Left hindlimb (tissue), 1 donor: ENCODE measurements around the gene CNNM4.

ENCODE experiments used
- DNase-seq: peaks from one replicate; pipeline ENCODE4 v3.0.0-alpha.2; 2018

CNNM4 gene

DNA sequence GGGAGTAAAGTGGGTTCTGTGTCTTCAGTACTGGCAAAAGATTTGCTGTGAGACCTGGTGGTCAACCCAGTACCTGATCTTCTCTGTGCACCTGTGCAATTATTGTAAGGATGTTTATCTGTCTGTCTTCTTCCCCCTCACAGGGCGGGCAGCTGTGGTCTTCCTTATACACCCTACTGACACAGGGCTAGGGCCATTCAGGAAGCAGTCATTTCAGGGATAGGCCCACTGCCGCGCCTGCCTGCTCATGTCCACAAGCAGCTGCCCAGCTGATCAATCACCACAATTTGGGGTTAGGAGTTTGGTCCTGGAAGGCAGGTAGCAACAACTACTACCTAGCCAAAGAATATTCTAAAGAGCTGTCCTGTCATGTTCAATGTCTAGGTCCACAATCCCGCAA lies 1.2 kb upstream of the CNNM4 start:
- DNase-seq = no peak

DNA sequence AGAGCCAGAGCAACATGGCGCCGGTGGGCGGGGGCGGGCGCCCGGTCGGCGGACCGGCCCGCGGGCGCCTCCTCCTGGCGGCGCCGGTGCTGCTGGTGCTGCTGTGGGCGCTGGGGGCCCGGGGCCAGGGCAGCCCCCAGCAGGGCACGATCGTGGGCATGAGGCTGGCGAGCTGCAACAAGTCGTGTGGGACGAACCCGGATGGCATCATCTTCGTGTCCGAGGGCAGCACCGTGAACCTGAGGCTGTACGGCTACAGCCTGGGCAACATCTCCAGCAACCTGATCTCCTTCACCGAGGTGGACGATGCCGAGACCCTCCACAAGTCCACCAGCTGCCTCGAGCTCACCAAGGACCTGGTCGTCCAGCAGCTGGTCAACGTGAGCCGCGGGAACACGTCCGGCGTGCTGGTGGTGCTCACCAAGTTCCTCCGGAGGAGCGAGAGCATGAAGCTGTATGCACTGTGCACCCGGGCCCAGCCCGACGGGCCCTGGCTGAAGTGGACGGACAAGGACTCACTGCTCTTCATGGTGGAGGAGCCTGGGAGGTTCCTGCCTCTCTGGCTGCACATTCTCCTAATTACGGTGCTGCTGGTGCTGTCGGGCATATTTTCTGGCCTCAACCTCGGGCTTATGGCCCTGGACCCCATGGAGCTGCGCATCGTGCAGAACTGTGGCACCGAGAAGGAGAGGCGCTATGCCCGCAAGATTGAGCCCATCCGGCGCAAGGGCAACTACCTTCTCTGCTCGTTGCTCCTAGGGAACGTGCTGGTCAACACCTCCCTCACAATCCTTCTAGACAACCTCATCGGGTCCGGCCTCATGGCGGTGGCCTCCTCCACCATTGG lies 507 bp downstream of the CNNM4 start:
- DNase-seq = no peak

DNA sequence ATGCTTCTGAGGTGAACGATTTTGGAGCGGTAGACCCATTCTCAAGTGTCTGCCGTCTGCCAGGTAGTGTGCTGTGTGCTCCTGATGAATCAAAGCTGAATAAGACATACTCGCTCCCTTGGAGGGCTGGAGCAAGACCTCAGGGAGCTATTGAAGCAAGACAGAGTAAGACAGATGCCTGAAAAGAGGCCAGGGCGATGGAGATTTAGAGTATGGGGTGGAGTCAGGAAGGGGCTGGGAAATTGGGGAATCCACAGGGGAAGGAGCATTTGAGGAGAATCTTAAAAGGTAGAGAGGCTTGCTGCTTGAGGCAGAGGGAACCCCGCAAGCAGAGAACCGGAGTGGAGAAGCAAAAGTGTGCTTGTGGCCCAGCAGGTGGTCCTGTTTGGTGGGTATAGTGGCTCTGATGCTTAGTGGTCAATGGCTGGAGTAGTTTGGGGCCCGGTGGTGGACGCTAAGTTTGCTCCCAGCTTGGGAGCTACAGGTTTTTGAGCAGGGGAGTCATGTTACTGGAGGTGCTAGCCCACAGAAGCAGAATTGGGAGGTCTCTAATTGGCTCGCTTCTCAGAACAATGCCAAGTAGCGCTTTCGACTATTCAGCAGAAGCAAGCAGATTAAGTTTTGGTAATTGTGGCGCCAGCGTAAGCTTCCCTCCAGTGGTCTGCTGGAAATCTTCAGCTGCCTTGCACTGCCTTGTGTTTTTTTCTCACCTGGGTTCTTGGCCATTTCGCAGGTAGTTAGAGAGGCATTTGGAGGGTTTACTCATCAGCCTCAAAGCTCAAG lies 2.0 kb downstream of the CNNM4 start:
- DNase-seq = no peak

DNA sequence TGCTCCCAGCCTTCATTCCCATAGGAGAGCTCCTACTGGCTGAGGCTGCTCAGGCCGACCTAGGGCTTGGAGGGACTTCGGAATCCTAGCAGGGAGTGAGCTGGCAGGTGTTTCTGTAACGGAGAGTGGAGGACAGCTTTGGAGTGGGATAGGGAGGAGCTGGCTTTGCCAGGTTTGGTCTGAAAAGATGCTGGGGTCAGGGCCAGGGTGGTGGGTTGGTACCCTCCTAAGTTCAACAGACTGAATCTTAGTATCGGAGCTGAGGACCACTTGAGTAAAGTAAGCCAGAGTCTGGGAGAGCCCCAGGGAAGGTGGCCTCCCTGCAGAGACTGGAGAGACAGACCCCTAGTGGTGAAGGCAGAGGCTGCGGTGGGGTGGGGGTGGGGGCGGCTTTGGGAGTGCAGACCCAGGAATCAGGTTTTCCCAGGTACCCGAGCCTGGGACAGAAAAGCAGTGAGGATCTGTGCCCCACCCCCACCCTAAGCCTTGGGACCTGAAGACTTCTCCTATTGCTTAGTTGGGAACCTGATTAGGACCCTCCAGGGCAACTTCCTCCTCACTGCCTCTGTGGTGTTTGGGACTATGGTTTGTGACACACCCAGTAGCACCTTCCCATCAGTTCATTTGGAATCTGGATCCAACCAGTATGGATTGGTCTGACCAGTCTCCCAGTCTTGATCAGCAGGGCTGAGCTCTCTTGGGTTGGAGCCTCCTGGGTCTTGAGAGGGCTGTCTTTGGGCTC lies 3.0 kb downstream of the CNNM4 start:
- no peak for DNase-seq

DNA sequence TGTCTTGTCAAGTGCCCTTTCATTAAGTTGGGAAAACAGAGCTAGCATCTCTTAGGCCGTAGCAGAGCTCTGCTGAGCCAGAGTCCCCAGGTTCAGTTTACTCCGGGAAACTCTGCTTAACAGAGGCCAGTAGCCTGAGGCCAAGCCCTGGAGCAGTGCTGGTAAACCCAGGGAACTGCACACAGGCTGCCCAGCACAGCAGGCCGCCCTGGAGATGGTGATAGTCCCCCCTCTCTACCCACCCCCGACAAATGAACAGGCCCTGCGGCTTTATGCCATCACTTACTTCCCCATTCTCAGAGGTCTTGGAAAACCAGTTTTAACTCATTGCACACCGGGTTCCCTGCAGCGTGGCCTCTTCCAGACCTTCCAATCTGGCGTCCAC lies 3.5 kb downstream of the CNNM4 start:
- DNase-seq = no peak

DNA sequence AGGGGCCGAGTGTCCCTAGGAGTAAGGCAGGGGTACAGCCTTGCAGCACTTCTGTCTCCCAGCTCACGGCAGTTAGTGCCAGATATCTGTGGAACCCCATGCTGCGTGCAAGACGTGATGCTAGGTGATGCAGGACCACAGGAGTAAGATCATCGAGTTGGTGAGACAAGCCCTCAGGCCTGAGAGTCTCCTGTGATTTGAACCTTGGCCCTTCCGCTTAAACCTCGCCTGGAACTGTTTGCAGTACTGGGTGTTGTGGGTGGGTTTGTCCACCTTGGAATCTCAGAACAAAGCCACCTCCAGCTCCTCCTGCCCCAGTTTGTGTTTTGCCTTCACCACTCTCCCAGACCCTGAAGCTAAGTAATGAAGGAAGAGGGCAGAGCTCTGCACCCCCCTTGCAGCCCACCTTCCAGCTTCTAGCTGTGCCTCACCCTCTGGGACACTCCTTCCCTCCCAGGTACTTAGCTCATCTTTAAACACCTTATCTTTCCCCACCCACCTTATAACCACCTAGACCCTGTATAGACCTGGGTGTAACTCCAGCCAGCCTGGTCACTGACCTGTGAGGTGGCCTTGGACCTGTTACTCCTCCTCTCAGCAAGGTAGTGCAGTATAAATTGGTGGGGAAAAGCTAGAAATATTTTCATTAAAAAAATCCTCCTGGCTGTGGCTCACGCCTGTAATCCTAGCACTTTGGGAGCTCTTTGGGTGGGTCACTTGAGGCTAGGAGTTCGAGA lies 6.6 kb downstream of the CNNM4 start:
- no peak for DNase-seq

DNA sequence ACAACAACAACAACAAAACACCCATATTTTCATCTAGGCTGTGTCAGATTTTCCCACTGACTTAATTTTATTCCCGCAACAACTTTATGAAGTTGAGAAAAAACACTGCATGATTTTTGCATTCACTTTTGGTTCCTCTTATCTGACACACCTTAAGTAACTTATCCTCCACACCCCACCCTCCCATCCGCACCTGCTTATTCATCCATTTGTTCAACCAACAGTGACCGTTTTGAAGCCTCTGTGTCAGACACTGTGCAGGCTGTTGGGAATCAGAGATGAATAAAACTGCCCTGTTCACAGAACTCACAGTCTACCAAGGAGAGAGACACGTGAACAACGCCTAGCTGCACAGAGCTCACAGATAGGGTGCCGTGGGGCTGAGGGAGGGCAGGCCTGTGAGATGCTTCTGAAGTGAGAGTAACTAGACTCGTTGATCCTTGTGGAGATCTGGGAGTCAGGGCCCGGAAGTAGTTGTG lies 7.4 kb downstream of the CNNM4 start:
- DNase-seq = no peak

DNA sequence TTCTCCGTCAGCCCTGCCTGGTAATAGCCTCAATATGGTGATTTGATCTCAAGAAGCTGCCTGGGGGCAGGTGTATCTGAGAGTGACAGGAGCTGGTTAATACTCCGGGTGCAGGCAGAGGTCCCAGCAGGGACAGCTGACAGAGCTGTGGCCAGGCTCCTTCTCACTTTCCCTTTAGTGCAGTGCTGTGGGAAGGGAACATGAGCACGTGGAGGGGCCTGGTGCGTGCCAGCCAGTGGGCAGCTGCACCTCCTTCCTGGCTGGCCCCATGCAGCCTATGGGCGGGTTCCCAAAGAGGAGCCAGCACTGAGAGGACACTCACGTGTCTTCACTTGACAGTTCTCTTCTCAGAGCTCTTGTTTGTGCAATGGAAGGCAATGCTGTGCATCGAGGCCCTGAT lies 9.1 kb downstream of the CNNM4 start:
- DNase-seq = peak; percentile 70

DNA sequence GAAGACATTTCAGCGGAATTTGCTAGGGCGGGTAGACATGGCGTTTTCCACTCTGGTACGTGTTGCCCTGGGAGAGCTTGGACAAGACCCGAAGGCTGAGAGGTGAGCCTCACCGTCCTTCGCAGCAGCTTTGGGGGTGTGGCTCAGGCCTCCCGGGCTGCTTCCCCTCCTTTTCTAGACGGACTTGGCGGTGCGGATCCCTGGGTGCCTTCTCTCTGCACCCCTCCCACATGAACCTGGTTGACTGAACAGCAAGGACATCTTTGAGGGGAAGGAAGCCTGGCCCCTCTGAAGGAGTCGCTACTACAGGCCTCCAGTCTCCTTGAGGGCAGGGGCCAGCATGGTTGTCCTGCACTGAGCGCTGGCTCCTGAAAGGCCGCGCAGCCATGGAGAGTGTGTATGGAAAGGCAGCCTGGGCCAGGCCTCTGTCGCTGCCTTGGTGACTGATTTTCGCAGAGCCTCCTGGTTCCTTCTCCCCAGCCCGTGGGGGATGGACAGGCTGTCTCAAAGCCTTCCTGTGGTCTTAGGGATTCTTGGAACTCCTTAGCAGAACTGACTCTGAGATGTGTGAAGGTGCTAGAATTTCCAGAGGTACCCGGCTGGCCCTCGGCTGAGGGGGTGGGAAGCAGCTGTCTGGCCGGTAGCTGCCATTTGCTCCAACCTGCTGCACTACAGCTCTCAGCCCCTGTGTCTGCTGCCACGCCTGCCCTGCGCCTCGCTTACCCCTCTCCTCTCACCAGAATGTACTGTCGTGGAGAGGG lies 9.9 kb downstream of the CNNM4 start:
- DNase-seq = no peak

DNA sequence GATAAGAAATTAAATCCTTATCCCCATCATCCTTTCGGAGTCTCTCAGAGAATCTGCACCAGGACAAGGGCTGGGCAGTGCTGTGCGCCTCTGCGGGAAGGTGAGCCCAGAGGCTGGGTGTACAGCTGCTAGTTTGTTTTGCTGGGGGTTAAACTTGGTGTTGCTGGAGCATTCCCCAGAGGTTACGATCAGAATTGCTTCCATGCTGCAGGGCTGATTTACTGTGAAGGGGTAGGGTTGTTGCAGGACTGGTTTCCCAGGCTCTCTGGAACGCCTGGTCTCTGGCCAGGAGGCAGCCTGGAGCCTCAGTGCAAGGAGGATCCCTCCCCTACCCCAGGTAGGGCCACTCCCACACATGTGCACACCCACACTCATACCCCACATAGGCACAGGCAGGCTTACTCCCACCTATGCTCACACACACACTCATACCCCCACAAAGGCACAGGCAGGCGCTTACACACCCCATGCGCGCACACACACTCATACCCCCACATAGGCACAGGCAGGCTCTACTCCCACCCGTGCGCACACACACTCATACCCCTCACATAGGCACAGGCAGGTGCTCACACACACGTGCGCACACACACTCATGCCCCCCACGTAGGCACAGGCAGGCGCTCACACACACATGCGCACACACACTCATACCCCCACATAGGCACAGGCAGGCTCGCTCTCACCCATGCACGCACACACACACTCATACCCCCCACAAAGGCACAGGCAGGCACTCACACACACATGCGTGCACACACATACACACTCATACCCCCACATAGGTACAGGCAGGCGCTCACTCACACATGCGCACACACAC lies 11.3 kb downstream of the CNNM4 start:
- DNase-seq = no peak

DNA sequence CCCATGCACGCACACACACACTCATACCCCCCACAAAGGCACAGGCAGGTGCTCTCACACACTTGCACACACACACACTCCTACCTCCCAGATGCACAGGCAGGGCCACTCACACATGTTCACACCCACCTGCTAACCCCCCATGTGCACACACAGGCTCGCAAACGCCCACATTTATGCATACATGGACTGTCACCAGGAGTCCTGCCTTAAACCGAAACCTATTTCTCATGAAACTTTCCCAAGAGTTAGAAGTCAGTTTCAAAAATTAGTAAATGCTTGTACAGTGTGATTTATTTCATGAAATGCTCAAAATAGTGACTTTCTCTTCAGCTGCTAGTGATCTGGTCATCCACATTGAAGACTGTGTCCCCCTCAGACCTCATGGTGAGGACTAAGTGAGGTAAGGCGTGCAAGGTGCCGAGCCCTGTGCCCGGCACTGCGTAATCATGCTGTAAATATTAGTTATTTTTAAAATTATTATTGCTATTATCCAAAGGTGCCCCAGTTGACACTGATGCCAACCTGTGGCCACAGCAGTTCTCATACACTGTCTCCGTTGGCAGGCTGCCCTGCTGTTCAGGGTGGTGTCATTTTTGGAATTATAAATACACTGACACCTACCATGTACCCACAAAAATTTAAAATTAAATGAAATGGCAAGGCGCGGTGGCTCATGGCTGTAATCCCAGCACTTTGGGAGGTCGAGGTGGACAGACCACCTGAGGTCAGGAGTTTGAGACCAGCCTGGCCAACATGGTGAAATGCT lies 12.4 kb downstream of the CNNM4 start:
- no peak for DNase-seq

DNA sequence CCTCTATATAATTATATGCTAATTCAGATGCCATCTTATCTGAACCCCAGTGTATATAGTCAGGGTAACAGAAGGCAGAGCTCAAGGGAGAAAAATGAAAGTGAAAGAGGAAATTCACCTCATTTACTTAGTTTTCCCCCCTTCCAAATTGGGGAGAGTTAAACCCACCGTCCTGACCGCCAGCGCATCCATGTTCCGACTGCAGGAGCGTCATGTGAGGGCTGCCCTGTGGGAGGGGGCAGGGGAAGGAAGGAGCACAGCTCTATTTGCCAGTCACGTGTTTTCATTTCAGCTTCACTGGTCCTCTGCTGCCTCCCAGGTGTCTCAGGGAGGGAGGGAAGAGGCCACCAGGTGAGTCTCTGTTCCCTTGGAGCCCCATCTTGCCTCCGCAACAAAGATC lies 13.2 kb downstream of the CNNM4 start:
- no peak for DNase-seq

DNA sequence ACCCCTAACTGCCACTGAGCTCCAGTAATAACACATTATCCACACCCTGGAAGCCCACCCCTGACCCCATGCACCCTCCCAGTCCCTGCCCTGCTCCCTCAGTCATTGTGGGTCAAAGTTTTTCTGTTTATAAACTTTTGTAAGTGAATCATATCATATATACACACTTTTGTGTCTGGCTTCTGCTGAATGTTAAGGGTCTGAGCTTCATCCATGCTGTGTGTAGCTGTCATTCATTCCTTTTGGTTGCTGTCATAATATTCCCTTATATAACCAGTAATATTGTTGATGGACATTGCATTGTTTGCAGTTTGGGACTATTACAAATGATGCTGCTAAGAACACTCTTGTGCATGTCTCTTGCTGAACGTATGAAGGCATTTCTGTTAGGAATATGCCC lies 14.5 kb downstream of the CNNM4 start:
- DNase-seq = no peak

DNA sequence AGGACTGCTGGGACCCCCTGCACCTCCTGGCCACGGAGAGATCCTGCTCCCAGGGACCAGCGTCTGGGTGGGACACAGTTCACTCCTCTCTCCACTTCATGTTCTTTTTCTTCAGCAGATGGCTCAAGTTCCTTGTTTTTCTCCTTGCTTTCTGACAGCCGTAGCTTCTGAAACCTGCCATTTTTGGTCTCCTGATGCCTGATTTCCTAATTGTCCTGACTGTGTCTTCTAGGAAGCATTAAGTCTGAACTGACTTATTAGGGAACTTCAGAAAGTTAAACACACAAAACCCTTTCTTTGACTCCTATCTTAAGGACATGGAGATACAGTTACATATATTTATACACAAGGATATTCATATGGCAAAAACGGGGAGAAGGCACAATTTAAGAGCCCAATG lies 22.7 kb downstream of the CNNM4 start:
- no peak for DNase-seq

DNA sequence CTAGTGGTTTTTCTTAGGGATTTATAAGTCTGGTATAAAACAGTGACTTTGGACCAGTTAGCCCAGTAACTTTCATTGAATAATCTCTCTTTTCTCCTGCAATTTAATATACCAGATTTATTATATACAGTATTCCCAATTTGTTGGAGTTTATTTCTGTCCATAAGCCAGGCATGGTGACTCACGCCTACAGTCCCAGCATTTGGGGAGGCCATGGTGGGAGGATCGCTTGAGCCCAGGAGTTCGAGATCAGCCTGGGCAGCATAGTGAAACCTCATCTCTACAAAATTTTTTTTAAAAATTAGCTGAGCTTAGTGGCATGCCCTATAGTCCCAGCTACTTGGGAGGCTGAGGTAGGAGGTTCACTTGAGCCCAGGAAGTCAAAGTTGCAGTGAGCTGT lies 26.7 kb downstream of the CNNM4 start:
- no peak for DNase-seq

DNA sequence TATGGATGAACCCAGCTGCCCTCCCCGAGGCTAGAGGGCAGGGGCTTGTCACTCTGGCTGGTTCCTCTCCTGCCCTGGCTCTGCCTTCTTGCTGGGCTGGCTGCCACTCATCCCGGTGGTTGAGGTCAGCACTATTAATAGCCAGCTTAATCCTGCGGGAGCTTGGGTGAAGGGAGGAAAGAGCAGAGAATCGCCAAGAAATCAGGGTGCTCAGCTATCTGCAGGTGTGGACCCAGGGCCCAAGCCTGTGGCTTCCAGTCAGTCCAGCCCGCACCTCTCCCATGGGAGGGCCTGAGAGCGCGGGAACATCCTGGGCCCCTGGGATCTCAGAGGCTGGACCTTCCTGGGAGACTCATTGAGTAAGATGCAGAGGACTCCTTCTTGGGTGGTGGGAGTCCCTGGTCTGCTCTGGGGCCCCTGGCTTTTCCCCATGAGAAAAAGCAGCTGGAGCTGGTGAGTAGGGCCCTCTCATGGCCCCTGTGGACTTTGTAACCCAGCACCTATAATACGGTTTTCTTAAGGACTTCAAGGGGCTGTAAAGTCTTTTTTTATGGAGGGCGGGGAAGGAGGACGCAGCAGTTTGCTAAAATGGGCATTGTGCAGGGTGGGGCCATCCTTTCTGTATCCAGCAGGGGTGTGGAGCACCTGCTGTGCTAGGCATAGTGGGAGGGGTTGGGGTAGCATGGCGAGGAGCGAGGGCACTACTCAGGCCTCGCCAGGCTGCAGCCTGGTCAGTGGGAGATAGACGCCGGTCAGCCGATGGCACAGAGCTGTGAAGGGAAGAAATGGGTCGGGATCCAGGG lies 27.9 kb downstream of the CNNM4 start:
- DNase-seq = peak; percentile 50

DNA sequence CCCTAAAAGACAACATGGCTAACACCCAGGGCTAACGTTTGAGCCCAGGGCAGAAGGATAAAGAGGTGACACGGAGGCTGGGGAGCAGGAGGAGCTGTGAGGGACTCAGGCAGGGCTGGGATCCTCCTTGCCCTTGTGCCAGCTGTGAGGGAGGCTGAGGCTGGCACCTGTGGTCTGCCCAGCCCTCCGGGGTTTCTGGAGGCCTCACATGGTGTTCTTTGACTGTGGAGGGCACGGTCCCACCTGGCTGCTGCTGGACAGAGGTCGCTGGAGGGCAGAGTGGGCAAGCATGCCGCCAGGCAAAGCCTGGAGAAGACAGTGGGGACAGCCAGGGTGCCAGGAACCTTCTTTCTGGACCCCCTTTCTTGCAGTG lies 28.5 kb downstream of the CNNM4 start:
- no peak for DNase-seq

DNA sequence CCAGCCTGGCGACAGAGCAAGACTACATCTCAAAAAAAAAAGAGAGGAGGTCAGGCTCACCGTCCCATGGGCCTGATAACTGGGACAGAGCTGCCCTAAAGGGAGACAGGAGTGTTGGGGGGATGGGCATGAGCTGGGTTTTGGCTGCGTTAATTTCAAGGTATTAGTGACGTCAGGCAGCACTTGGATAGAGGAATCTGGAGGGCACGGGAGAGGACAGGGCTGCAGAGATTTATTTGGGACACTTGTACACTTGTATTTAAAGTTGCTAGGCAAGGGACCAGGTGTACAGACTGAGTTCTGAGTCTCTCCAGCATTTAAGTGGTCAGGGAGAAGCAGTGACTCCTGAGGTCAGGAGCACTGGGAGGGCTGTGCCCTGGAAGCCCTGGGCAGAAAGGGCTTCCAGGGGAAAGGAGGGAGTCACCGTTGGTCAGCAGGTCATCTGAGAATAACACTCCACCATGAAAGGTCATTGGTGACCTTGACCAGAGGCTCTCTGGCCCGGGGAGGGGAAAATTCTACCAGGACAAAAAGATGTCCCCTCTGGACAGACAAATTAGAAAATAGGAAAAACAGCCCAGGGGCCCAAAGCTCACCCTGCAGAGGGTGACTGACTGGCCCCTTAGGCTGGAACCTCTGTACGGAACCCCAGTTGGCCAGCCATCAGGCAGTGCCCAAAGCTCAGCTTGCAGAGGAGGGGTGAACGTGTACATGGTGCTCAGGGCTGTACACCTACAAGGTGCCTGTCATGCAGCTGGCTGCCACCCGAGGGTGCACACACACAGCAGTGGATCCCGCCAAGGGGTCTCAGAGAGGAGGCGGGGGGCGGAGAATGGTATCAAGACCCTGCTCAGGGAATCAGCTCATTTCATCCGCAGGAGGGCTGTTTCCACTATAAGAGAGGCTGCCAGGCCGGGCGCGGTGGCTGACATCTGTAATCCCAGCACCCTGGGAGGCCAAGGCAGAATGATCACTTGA lies 32.4 kb downstream of the CNNM4 start:
- DNase-seq = no peak
